Mesangial cell (primary cell): Measurements from ENCODE around the gene GIMAP6. TPM values are rescaled to one million over a fixed set of nuclear protein-coding genes. Genes with fewer than 3 reads are reported as not detected.

Source experiments
- total RNA-seq: library from RNA; depleted of rRNA; stranded (reverse); fragments of >200 nt; gene quantifications from 2 replicates; pipeline ENCODE4 v1.2.3, GENCODE V29; 2015

GIMAP6 gene
- not detected in 2 replicates for total RNA-seq

DNA sequence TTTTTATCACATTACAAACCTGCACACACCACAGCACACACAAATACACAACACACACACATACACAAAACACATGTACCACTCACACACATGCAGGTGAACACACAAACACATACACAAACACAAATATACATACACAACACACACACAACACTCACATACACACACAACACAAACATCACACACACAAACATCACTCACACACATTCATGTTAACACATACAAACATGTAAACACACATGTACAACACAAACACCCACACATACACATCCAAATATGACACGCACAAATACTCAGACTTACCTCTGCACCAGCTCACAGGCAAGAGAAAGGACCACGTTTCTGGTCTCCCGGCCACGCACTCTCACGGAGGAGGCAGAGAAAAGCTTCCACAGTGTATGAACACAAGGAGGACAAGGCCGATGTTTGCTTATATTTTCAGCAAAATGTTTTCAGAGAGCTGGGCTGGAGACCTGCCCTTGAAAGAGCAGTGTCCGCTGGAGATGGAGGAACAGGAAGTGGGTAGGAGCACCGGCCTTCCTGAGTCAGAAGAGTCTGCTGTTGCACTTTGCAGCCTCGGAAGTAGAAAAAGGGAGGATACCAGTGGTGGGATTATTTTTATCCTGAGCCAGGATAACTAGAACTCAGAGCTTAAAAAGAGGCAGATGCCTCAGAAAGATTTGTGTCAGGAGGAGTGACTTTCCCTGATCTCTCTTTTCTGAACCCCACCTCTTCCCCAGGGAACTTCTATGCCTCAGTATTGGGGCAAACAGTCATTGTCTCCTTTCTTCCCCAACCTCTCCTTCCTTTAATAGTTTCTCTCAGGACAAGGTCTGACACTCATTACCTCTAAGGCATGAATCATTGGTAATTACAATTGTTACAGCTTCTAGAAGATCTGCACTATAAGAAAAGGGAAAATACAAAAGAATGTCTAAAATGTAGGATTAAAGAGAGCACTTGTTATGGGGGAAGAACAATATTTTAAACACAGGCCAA, at the start of gene GIMAP6:
GIMAP6 (minus strand) TSS at position 520 of the 999 bp plus-strand sequence. CDS start 2,243 bp downstream, outside the sequence.

Other genes starting within 250 kb of the GIMAP6 start
- gene GIMAP8, start 181.8 kb downstream of the GIMAP6 start, total RNA-seq: not detected in 2 replicates
- gene GIMAP7, start 117.5 kb downstream of the GIMAP6 start, total RNA-seq: not detected in 2 replicates
- gene GIMAP4, start 65.0 kb downstream of the GIMAP6 start, total RNA-seq: not detected in 2 replicates
- gene GIMAP2, start 53.3 kb upstream of the GIMAP6 start, total RNA-seq: not detected in 2 replicates
- gene GIMAP1, start 84.2 kb upstream of the GIMAP6 start, total RNA-seq: not detected in 2 replicates
- gene GIMAP5, start 105.0 kb upstream of the GIMAP6 start, total RNA-seq: not detected in 2 replicates
- gene TMEM176B, start 168.0 kb upstream of the GIMAP6 start, total RNA-seq: not detected in 2 replicates
- 1.1 TPM in 1 of 2 replicates, not detected in the other for gene TMEM176A, start 168.4 kb upstream of the GIMAP6 start, total RNA-seq
- gene AOC1, start 220.1 kb upstream of the GIMAP6 start, total RNA-seq: not detected in 2 replicates